Fibroblast of villous mesenchyme (primary cell): Measurements from ENCODE around the gene HPN. TPM values are rescaled to one million over a fixed set of nuclear protein-coding genes. Genes with fewer than 3 reads are reported as not detected.

ENCODE experiments used
- DNase-seq: peaks from one replicate; pipeline ENCODE4 v3.0.0-alpha.2; 2010; ENCODE audit warnings: low read depth
- H3K4me3 ChIP-seq: 2 replicates; pipeline ENCODE4 v1.5.1; 2011; ENCODE audit warnings: low read depth, mild to moderate bottlenecking, low read length
- total RNA-seq: library from RNA; depleted of rRNA; stranded (reverse); fragments of >200 nt; gene quantifications from 2 replicates; pipeline ENCODE4 v1.2.3, GENCODE V29; 2012
- TF ChIP-seq, protein P1 (sequence below): IDR thresholded peaks from 2 replicates; pipeline ENCODE4 v1.5.1; 2012; ENCODE audit warnings: low read depth, mild to moderate bottlenecking, low read length; ENCODE audit not compliant: insufficient read depth

Gene HPN
- total RNA-seq, 1 donor: not detected

DNA sequence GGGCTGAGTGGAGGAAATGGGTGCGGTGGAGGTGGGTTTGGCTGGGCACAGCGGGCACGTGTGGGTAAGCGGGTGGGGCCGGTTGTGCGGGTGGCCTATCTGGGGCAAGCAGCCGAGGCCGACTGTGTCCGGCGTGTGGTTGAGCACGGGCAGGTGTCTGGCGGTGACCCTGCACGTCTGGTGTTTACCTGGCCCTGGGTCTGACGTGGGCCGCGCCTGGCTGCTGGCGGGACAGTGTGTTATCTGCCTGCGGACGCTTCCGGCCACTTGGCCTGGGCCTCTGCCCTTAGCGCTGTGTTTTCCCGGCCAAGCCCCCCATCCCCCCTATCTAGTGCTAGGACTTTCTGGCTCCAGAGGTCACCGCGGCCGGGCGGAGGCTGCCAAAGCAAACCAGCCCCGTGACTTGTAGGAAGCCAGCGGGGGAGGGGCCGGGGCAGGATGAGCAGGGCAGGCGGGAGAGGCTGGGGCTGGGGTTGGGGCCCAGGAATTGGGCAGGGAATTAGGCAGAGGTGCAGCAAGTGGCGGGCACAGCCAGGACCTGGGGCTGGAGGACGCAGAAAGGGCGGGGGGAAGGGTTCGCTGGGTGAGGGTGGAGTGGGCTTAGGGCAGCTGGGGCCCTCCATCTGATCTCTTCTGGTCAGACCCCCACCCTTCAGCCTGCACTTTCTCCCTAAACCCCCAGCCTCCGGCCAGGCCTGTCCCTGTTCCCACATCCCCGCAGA, 534 bp upstream of the HPN start:
- DNase-seq: peak; percentile 61
- no peak overlapping the region for H3K4me3 ChIP-seq
- TF ChIP-seq, protein P1, sequence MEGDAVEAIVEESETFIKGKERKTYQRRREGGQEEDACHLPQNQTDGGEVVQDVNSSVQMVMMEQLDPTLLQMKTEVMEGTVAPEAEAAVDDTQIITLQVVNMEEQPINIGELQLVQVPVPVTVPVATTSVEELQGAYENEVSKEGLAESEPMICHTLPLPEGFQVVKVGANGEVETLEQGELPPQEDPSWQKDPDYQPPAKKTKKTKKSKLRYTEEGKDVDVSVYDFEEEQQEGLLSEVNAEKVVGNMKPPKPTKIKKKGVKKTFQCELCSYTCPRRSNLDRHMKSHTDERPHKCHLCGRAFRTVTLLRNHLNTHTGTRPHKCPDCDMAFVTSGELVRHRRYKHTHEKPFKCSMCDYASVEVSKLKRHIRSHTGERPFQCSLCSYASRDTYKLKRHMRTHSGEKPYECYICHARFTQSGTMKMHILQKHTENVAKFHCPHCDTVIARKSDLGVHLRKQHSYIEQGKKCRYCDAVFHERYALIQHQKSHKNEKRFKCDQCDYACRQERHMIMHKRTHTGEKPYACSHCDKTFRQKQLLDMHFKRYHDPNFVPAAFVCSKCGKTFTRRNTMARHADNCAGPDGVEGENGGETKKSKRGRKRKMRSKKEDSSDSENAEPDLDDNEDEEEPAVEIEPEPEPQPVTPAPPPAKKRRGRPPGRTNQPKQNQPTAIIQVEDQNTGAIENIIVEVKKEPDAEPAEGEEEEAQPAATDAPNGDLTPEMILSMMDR: no peak

DNA sequence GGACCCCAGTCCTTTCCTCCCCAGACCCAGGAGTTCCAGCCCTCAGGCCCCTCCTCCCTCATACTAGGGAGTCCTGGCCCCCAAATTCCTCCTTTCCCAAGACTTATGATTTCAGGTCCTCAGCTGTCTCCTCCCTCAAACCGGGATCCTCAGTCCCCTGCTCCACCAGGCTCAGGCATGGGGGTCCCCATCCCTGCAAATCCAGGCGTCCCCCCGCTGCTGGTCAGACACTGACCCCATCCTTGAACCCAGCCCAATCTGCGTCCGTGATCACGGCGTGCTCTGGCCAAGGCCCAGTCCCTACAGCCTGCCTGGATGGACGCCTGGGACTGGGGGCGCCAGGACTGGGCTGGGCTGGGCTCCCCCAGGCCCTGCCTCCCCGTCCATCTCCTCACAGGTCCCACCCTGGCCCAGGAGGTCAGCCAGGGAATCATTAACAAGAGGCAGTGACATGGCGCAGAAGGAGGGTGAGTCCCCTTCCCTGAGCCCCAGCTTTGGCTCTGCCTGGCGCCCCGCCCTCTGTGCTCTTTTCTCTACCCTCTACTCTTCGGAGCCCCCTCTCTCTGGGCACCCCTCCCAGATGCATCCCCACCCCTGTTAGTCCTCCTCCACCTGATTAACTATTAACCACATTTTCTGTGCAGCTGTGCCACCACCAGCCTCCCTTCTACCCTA, 672 bp downstream of the HPN start:
- no peak for DNase-seq
- no peak overlapping the region for H3K4me3 ChIP-seq
- TF ChIP-seq, protein P1: no peak

DNA sequence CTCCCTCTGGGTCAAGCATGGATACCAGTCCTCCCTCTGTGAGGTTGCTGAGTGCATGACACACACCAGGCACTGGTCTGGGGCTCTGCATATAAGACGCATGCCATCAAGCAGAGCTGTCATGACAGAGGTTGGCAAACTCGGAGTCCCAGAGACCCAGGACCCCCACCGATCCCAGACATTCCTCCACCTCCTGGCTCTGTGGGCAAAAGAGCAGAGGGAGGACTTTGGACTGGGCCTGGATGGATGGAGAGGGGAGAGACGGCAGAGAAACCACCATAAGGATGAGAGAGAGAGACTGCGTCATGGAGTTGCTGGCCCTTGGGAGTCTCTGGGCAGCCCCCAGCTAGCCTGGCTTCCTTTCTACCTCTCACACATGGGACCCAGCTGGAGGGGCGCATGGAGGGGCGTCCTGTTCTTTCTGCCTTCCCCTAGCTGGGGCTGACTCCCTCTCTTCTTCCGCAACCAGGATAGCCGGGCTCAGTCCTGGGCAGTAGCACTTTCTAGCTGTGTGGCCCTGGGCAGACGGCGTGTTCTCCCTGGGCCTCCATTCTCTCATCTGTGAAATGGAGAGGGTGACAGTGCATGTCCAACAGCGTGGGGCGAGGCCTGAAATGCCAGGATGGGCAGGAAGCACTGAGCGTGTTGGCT, 1.6 kb downstream of the HPN start:
- TF ChIP-seq, protein P1: no peak
- DNase-seq: no peak
- H3K4me3 ChIP-seq: no peak overlapping the region

DNA sequence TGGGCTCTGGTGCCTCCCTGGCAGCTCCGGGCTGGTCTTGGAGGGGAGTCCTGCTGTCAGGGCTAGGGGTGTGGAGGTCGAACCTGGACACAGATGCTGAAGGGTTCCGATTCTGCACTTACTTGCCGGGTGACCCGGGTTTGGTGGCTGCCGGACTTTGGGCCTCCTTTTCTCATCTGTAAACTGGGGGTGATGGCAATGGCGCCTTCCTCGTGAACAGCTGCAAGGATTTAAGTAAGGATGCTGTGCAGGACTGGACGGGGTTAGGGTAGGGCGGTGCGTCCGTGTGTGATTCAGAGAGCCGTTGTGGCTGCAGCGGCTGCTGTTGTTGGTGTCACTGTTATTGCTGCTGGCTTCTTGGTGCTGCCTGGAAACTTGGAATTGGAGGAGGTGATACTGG, 2.4 kb downstream of the HPN start:
- no peak for DNase-seq
- TF ChIP-seq, protein P1: no peak
- no peak overlapping the region for H3K4me3 ChIP-seq

DNA sequence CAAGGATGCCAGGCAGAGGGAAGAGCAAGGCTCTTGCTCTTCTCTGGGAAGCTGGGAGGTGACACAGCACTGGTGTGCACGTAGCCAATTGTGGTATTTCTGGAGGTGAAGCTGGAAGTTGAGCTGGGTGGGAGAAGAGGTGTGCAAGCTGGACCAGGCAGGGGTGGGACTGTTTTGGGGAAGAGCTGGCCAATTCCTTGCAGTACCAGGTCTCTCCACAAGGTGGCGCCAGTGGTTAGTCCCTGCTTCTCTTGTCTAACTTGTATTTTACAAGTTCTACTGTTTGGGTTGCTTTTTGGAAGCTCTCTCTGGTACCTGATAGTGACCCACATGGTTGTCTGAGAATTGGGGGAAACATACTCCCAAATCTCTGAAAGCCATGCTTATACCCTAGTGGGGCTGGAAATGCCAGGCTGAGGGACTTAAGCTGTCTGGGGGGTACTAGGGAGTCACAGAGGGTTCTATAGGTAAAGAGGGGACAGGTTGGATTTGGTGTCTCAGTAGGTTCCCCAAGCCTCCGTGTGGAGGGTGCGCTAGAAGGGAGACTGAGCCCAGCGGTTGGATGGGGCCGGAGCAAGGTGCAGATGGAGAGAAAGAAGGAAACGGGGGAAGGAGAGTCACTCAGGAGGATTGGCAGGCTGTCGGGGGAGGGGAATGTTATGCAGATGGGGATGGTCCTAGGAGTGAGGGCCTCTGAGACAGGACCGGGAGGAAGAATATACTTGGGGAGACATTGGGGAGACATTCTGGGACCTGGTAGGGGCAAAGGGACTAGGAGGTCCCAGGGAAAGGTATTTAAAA, 3.0 kb downstream of the HPN start:
- TF ChIP-seq, protein P1: peak; percentile 97
- peak; percentile 37 for DNase-seq
- no peak overlapping the region for H3K4me3 ChIP-seq

DNA sequence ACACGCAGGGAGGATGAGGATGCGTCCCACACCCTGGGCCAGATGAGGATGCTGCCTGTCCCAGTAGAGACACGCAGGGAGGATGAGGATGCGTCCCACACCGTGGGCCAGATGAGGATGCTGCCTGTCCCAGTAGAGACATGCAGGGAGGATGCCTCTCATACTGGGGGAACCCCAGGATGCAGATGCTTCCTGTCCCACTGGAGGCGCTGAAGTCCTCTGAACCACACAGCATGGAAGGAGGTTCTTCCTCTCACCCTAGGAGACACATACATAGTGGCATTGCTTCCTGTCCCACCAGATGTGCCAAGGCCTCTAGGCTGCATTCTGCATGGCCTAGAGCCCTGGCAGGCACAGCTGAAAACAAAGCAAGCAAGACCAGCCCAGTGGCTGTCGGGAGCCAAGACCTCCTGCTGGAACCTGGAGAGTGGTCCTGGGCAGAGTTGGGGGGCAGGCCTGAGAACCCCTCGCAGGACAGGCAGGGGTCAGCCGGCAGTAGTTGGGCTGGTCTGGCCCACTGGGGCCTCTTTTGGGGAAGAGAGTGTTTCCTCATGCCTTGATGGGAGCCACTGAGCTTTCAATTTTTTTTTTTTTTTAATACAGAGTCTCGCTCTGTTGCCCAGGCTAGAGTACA, 4.3 kb downstream of the HPN start:
- DNase-seq: no peak
- no peak overlapping the region for H3K4me3 ChIP-seq
- TF ChIP-seq, protein P1: peak; percentile 41
